HL-60 (cell line): Measurements from ENCODE around the gene PNPLA6.

Experiments used
- CTCF ChIP-seq: IDR thresholded peaks from one replicate; pipeline ENCODE4 v1.5.1; 2011; ENCODE audit warnings: low read length, control low read depth, inconsistent platforms; ENCODE audit not compliant: insufficient read depth
- POLR2AphosphoS5 ChIP-seq: IDR thresholded peaks from 2 replicates; pipeline ENCODE4 v1.6.1; 2012; ENCODE audit warnings: low read depth

GRCh38 chr19:7524523-7524922 is 11.0 kb upstream of the PNPLA6 start:
- TF ChIP-seq POLR2AphosphoS5, result no peak
- no peak for TF ChIP-seq CTCF
